HepG2 (cell line): ENCODE measurements around the gene CIDEA.

ENCODE experiments used
- BHLHE40 ChIP-seq: IDR thresholded peaks from 2 replicates; pipeline ENCODE4 v1.6.1; 2011; ENCODE audit warnings: low read length, improper control_type of control experiment
- CTCF ChIP-seq: sonication (generic); formaldehyde crosslinking; IDR thresholded peaks from 2 replicates; pipeline ENCODE4 v1.5.0; 2020; ENCODE audit warnings: mild to moderate bottlenecking, missing genetic modification reagents, moderate library complexity
- MAX ChIP-seq: IDR thresholded peaks from 2 replicates; pipeline ENCODE4 v1.6.1; 2012; ENCODE audit warnings: inconsistent platforms
- MYC ChIP-seq: sonication (generic); formaldehyde crosslinking; IDR thresholded peaks from 2 replicates; pipeline ENCODE4 v1.9.0; 2021; ENCODE audit warnings: missing genetic modification reagents, borderline replicate concordance
- POLR2AphosphoS5 ChIP-seq: IDR thresholded peaks from 2 replicates; pipeline ENCODE4 v1.6.1; 2012; ENCODE audit warnings: low read depth, low read length
- SIN3B ChIP-seq: fragments of 150-350 bp; IDR thresholded peaks from 2 replicates; pipeline ENCODE4 v1.6.1; 2014; ENCODE audit warnings: low read length
- TCF12 ChIP-seq, 2 experiments: fragments of 450-650 bp in 1 of 2; sonication (generic) in 1 of 2; formaldehyde crosslinking in 1 of 2; IDR thresholded peaks; 2 replicates each; pipeline versions ENCODE4 v1.6.1 to v1.8.0; 2017 to 2022; ENCODE audit warnings: antibody characterized with exemption in 1 of 2, mild to moderate bottlenecking in 1 of 2, missing genetic modification reagents in 1 of 2, moderate library complexity in 1 of 2
- ZBTB38 ChIP-seq: sonication (generic); formaldehyde crosslinking; IDR thresholded peaks from 2 replicates; pipeline ENCODE4 v1.5.1; 2020; ENCODE audit warnings: mild to moderate bottlenecking, missing genetic modification reagents
- ZFP91 ChIP-seq: sonication (generic); formaldehyde crosslinking; IDR thresholded peaks from 2 replicates; pipeline ENCODE4 v1.9.0; 2022; ENCODE audit warnings: missing genetic modification reagents, mild to moderate bottlenecking, borderline replicate concordance

GRCh38 chr18:12326711-12327460 is 72.7 kb downstream of the CIDEA start:
- TF ChIP-seq CTCF (no peak), ZBTB38 (CRISPR knock-in tag) (no peak), MAX (no peak), SIN3B (no peak), MYC (CRISPR knock-in tag) (no peak), ZFP91 (CRISPR knock-in tag) (no peak), BHLHE40 (no peak), POLR2AphosphoS5 (no peak), TCF12 (IDR thresholded peaks at IDR 0.05) (no peak), TCF12 (CRISPR knock-in tag; IDR thresholded peaks at IDR 0.05) (no peak)
